Lung (tissue), 12 donors: Measurements from ENCODE around the gene ADIPOR2. TPM values are rescaled to one million over a fixed set of nuclear protein-coding genes. Genes with fewer than 3 reads are reported as not detected.
"Not testable (repeated sequence)": the region's sequence is repeated elsewhere in the genome, so short reads cannot be mapped to it uniquely, and the experiment has no call there.

ENCODE experiments used
- ATAC-seq: fragments of 200-7000 bp; cut with Tn5 transposase; one replicate; pipeline ENCODE4 v1.9.1; 2020; ENCODE audit warnings: moderate number of reproducible peaks; ENCODE audit not compliant: insufficient read depth, low FRiP score
- DNase-seq, 3 donors: peaks; one replicate each; pipeline ENCODE4 v3.0.0-alpha.2; 2013 to 2017
- H3K27ac ChIP-seq, 2 donors: one replicate each; pipeline ENCODE4 v1.5.1; 2013; ENCODE audit warnings: mild to moderate bottlenecking in 2 of 2, moderate library complexity in 2 of 2, control low read depth in 1 of 2, inconsistent platforms in 1 of 2, low read depth in 1 of 2, low read length in 1 of 2
- H3K27me3 ChIP-seq, 3 donors: one replicate each; pipeline ENCODE4 v1.5.1; 2013; ENCODE audit warnings: low read length in 2 of 3; ENCODE audit not compliant: control insufficient read depth in 3 of 3, insufficient read depth in 3 of 3
- H3K36me3 ChIP-seq, 4 donors: one replicate each; pipeline ENCODE4 v1.5.1; 2013; ENCODE audit warnings: low read length in 4 of 4, mild to moderate bottlenecking in 1 of 4, moderate library complexity in 1 of 4; ENCODE audit not compliant: control insufficient read depth in 4 of 4, insufficient read depth in 4 of 4
- H3K4me1 ChIP-seq, 5 donors: one replicate each; pipeline ENCODE4 v1.5.1; 2013; ENCODE audit warnings: low read length in 5 of 5, mild to moderate bottlenecking in 2 of 5, moderate library complexity in 1 of 5; ENCODE audit not compliant: control insufficient read depth in 5 of 5, insufficient read depth in 5 of 5
- H3K4me3 ChIP-seq: one replicate; pipeline ENCODE4 v1.5.1; 2013; ENCODE audit warnings: mild to moderate bottlenecking, control low read depth, moderate library complexity
- H3K9ac ChIP-seq, 2 donors: one replicate each; pipeline ENCODE4 v1.5.1; 2013; ENCODE audit warnings: low read length in 2 of 2, control low read depth in 1 of 2; ENCODE audit not compliant: insufficient read depth in 1 of 2
- H3K9me3 ChIP-seq, 4 donors: one replicate each; pipeline ENCODE4 v1.5.1; 2013; ENCODE audit warnings: low read length in 3 of 4, mild to moderate bottlenecking in 1 of 4, moderate library complexity in 1 of 4; ENCODE audit not compliant: control insufficient read depth in 4 of 4, insufficient read depth in 3 of 4
- WGBS, 2 donors: extraction: QIAGEN DNeasy Blood & Tissue Kit; methylation state at CpG; one replicate each; pipeline ENCODE4 v1.1.7; 2013; 5-methylcytosine and 5-hydroxymethylcytosine counted together
- polyA plus RNA-seq, 2 donors: library from polyadenylated mRNA; stranded (reverse); fragments of 200-250 nt; gene quantifications; one replicate each; pipeline ENCODE4 v1.2.1, GENCODE V29; 2013
- total RNA-seq, 2 donors: library from RNA; depleted of rRNA in 1 of 2; stranded (reverse); fragments of >200 nt in 1 of 2; gene quantifications; one replicate each; pipeline ENCODE4 v1.2.1, GENCODE V29; 2014 to 2021
- TF ChIP-seq, protein P1 (sequence below): IDR thresholded peaks from 2 replicates; pipeline ENCODE4 v1.5.1; 2012; ENCODE audit warnings: mild to moderate bottlenecking; ENCODE audit errors: control extremely low read depth, extremely low read depth
- donor health status: control.
- donor health status: control.
- donor health status: Bipolar disorder and iron deficiency.
- donor health status: healthy.
- donor health status: DM: yes; HTN: yes; CAD: no.

ADIPOR2 gene
- total and polyA plus RNA-seq, 4 donors, result 31.9 to 61.1 (median 53.6) TPM

DNA sequence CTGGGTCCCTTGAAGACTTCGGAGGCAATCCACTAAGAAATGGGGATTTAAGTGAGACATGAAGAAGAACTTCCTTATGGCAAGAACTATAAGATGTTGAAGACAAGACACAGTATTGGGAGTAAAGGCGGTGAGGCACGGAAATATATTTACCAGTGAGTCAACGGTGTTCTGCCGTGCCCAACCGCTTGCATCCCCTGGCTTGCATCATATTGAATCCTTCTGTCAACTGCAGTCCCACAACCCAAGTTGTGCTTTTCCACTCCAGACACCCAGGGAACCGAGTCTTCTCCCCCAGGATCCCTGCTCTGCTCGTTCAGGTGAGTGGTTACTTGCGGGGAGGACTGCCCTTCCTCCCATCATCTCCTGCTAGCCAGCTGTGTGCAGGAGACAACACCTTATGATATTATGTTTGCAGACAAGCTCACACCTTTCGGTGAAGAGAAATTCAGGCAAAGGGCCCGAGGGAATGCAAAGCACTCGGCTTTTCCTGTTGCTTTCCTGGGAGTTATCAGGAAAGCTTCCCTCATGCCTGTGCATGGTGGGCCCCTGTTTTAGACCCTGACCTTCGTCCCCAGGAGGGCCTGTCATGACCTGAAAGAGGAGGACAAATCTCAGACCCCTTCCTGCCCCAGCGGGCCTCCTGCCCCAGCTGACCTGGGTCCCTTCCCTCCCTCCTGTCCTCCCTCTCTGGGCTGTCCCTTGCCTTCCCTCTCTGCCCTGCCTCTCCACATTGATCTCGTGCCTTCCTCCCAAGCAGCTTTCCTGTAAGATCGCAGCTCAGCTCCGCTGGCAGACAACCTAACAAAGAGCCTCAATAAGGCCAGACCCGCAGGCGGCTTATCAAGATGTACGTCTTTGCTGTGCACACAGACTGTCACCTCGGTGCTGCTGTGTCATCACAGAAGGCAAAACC is 125.2 kb downstream of the ADIPOR2 start:
- Histone ChIP-seq H3K27ac (no peak overlapping the region), H3K27me3 (peaks cover under 1 to 47% (median 18%) of the 10 kb centered on the region in 3 donors), H3K4me1 (peaks cover 0 to 2% (median 0%) of the 10 kb centered on the region in 5 donors), H3K36me3 (no peaks in the 10 kb centered on the region), H3K9ac (no peak overlapping the region), H3K4me3 (no peak overlapping the region), H3K9me3 (peaks cover 0 to 5% (median 0%) of the 10 kb centered on the region in 4 donors)
- DNase-seq (no peak), ATAC-seq (no peak)
- WGBS, 2 donors, result 55 to 71% methylated on average over 21 of the region's 21 CpGs
- TF ChIP-seq, protein P1, sequence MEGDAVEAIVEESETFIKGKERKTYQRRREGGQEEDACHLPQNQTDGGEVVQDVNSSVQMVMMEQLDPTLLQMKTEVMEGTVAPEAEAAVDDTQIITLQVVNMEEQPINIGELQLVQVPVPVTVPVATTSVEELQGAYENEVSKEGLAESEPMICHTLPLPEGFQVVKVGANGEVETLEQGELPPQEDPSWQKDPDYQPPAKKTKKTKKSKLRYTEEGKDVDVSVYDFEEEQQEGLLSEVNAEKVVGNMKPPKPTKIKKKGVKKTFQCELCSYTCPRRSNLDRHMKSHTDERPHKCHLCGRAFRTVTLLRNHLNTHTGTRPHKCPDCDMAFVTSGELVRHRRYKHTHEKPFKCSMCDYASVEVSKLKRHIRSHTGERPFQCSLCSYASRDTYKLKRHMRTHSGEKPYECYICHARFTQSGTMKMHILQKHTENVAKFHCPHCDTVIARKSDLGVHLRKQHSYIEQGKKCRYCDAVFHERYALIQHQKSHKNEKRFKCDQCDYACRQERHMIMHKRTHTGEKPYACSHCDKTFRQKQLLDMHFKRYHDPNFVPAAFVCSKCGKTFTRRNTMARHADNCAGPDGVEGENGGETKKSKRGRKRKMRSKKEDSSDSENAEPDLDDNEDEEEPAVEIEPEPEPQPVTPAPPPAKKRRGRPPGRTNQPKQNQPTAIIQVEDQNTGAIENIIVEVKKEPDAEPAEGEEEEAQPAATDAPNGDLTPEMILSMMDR, result no peak

DNA sequence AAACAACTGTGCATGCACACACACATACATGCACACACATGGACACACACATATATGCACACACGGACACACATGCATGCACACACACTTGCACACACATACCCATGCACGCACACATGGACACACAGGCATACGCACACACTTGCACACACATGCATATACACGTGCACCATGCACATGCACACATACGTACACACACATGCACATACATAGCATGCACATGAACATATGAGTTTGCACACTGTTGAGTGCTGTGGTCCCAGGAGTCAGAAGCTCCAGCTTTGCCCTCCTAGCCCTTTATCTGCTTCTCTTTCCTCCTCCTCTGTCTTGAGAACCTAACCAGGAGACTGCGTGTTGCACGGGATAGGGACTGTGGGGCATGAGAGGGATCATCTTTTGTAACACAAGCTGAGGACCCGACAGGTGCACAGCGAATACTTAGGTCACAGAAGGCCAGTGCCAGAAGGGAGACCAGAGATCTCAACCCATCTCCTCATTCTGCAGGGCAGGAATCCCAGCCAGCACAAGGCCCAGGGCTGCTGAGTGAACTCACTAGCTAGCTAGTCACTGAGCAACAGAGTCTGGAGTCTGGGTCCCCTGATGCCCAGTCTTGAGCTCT is 126.0 kb downstream of the ADIPOR2 start:
- Histone ChIP-seq H3K27ac (no peak overlapping the region), H3K4me1 (peaks cover 0 to 2% (median 0%) of the 10 kb centered on the region in 5 donors), H3K9ac (no peak overlapping the region), H3K36me3 (no peaks in the 10 kb centered on the region), H3K4me3 (no peak overlapping the region), H3K27me3 (peaks cover 5 to 55% (median 26%) of the 10 kb centered on the region in 3 donors), H3K9me3 (peaks cover 0 to 5% (median 0%) of the 10 kb centered on the region in 4 donors)
- TF ChIP-seq, protein P1, result no peak
- no peak for DNase-seq
- WGBS, 2 donors, result 93 to 97% methylated on average over 9 of the region's 9 CpGs
- ATAC-seq, result no peak

DNA sequence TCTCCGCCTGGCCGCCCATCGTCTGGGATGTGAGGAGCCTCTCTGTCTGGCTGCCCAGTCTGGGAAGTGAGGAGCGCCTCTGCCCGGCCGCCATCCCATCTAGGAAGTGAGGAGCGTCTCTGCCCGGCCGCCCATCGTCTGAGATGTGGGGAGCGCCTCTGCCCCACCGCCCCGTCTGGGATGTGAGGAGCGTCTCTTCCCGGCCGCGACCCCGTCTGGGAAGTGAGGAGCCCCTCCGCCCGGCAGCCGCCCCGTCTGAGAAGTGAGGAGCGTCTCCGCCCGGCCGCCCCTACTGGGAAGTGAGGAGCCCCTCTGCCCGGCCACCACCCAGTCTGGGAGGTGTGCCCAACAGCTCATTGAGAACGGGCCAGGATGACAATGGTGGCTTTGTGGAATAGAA is 127.1 kb downstream of the ADIPOR2 start:
- H3K9ac ChIP-seq, DNase-seq, H3K4me3 ChIP-seq, H3K27ac ChIP-seq, H3K36me3 ChIP-seq, ATAC-seq, H3K4me1 ChIP-seq, H3K9me3 ChIP-seq: not testable (repeated sequence)
- peaks cover 13 to 64% (median 30%) of the 10 kb centered on the region in 3 donors for H3K27me3 ChIP-seq
- 91 to 94% methylated on average over 23 to 28 of the region's 28 CpGs for WGBS, 2 donors

DNA sequence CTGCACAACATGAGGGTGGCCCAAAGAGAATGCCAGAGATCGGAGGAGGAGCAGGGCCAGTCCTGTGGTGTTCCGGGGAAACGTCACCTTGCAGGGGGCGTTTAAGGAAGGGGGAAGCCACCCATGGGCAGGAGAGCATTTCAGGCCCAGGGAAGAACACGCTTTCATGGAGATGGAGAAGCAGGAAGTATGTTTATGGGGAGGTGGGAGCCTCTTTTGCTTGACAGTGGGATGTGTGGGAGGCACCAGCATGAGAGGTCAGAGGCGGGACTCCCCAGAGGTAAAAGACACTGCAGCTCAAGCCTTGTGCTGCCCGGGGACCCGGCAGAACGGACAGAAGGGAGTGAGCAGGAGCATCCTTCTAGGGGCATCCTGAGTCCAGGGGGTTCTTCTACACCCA is 128.2 kb downstream of the ADIPOR2 start:
- no peak overlapping the region for H3K27ac ChIP-seq
- H3K36me3 ChIP-seq, result no peaks in the 10 kb centered on the region
- peaks cover 15 to 66% (median 33%) of the 10 kb centered on the region in 3 donors for H3K27me3 ChIP-seq
- H3K4me1 ChIP-seq, result peaks cover 0 to 2% (median 0%) of the 10 kb centered on the region in 5 donors
- no peak for ATAC-seq
- peaks cover 0 to 5% (median 0%) of the 10 kb centered on the region in 4 donors for H3K9me3 ChIP-seq
- TF ChIP-seq, protein P1, result no peak
- no peak overlapping the region for H3K4me3 ChIP-seq
- no peak overlapping the region for H3K9ac ChIP-seq
- WGBS, 2 donors, result 71 to 73% methylated on average over 9 of the region's 9 CpGs
- no peak for DNase-seq
